UCSD-AML1 (cell line): ENCODE data around the gene LEFTY1.
"Not testable (repeated sequence)": the region's sequence is repeated elsewhere in the genome, so short reads cannot be mapped to it uniquely, and the experiment has no call there.

ENCODE experiments used
- DNase-seq: peaks from one replicate; lab custom pipeline; 2025; ENCODE audit not compliant: unreplicated experiment; lab: John Stamatoyannopoulos, UW

Gene LEFTY1

GRCh38 chr1:225849925-225850324 is 39.0 kb downstream of the LEFTY1 start:
- DNase-seq, result no peak

GRCh38 chr1:225848030-225848955 is 40.7 kb downstream of the LEFTY1 start:
- DNase-seq, result no peak

- DNase-seq, result no peak
These were observed 41.3 kb downstream of the LEFTY1 start for GRCh38 chr1:225847610-225848009.

GRCh38 chr1:225846331-225847310 is 42.3 kb downstream of the LEFTY1 start:
- no peak for DNase-seq

- DNase-seq, result peak; percentile 58
These were observed 43.2 kb downstream of the LEFTY1 start for GRCh38 chr1:225845571-225846259.

GRCh38 chr1:225845097-225845496 is 43.8 kb downstream of the LEFTY1 start:
- DNase-seq, result no peak

- DNase-seq, result no peak
These were observed 44.5 kb downstream of the LEFTY1 start for GRCh38 chr1:225844236-225845061.

- DNase-seq, result no peak
These were observed 45.5 kb downstream of the LEFTY1 start for GRCh38 chr1:225843426-225843795.

- no peak for DNase-seq
These were observed 46.0 kb downstream of the LEFTY1 start for GRCh38 chr1:225842788-225843425.

- no peak for DNase-seq
These were observed 46.9 kb downstream of the LEFTY1 start for GRCh38 chr1:225842074-225842473.

GRCh38 chr1:225840713-225841112 is 48.2 kb downstream of the LEFTY1 start:
- DNase-seq, result no peak

GRCh38 chr1:225840223-225840610 is 48.7 kb downstream of the LEFTY1 start:
- DNase-seq, result no peak

GRCh38 chr1:225838793-225839192 is 50.2 kb downstream of the LEFTY1 start:
- DNase-seq, result no peak

GRCh38 chr1:225836296-225836695 is 52.6 kb downstream of the LEFTY1 start:
- not testable (repeated sequence) for DNase-seq
